Measurements from ENCODE around the gene TMTC1.

GRCh38 chr12:29737644-29738043, 46.1 kb downstream of the TMTC1 start:
- TF ChIP-seq REST (IDR thresholded peaks at IDR 0.05; ENCODE audit: low read depth) (no peak), FOXM1 (IDR thresholded peaks at IDR 0.05; ENCODE audit: borderline replicate concordance, low read depth) (no peak), NFIC (IDR thresholded peaks at IDR 0.05) (no peak), YY1 (IDR thresholded peaks at IDR 0.05; ENCODE audit: low read depth) (no peak), RAD21 (IDR thresholded peaks at IDR 0.05; ENCODE audit: low read depth) (no peak)
